Naive thymus-derived CD4-positive, alpha-beta T cell (primary cell): ENCODE results near the gene QPCTL. TPM values are rescaled to one million over a fixed set of nuclear protein-coding genes. Genes with fewer than 3 reads are reported as not detected.
A peak's percentile ranks its signal among the peaks of the same experiment; 100 is the strongest.

ENCODE experiments used
- ATAC-seq: fragments of 150-1000 bp; cut with Tn5 transposase; 2 replicates; pipeline ENCODE4 v1.10.0; 2021; ENCODE audit warnings: mild to moderate bottlenecking, moderate library complexity
- CTCF ChIA-PET: fragments of 350-600 bp; sonication (Branson Sonifier 250); formaldehyde crosslinking; loops from one replicate; lab custom pipeline; 2021; ENCODE audit warnings: antibody characterized with exemption; lab: Charles Lee
- POLR2A ChIA-PET: fragments of 350-600 bp; sonication (Branson Sonifier 250); formaldehyde crosslinking; loops from one replicate; lab custom pipeline; 2021; ENCODE audit warnings: antibody characterized with exemption, inconsistent platforms; lab: Charles Lee
- DNase-seq, 9 donors: peaks; one replicate each; pipeline versions ENCODE4 v3.0.0 to v3.0.0-alpha.2; 2020 to 2022; ENCODE audit warnings: mixed read lengths in 1 of 9
- H3K27ac ChIP-seq: one replicate; pipeline ENCODE4 v1.7.0; 2013; ENCODE audit warnings: mild to moderate bottlenecking, low read depth, low read length, moderate library complexity
- H3K27me3 ChIP-seq, 2 donors: one replicate each; pipeline ENCODE4 v1.7.0; 2013; ENCODE audit warnings: low read length in 2 of 2, mild to moderate bottlenecking in 2 of 2, moderate library complexity in 2 of 2; ENCODE audit not compliant: control insufficient read depth in 2 of 2, insufficient read depth in 2 of 2
- H3K36me3 ChIP-seq, 3 experiments: 1 replicate in 2 of 3; 2 replicates in 1 of 3; pipeline ENCODE4 v1.7.0; 2013; ENCODE audit warnings: low read length in 3 of 3, mild to moderate bottlenecking in 3 of 3, moderate library complexity in 1 of 3; ENCODE audit not compliant: insufficient read depth in 3 of 3, control insufficient read depth in 2 of 3
- H3K4me1 ChIP-seq, 2 donors: one replicate each; pipeline ENCODE4 v1.7.0; 2013; ENCODE audit warnings: low read length in 2 of 2, mild to moderate bottlenecking in 2 of 2, moderate library complexity in 1 of 2; ENCODE audit not compliant: control insufficient read depth in 2 of 2, insufficient read depth in 2 of 2
- H3K4me3 ChIP-seq: 2 replicates; pipeline ENCODE4 v1.7.0; 2013; ENCODE audit warnings: mild to moderate bottlenecking, low read length
- H3K9me3 ChIP-seq, 3 experiments: 1 replicate in 2 of 3; 2 replicates in 1 of 3; pipeline ENCODE4 v1.7.0; 2013; ENCODE audit warnings: low read length in 3 of 3; ENCODE audit not compliant: control insufficient read depth in 2 of 3
- H3K27ac Mint-ChIP-seq, 9 donors: one replicate each; pipeline ENCODE4 v1.8.0; 2020 to 2022; ENCODE audit warnings: mixed read lengths in 9 of 9, mild to moderate bottlenecking in 8 of 9, moderate library complexity in 5 of 9, inconsistent platforms in 2 of 9
- H3K27me3 Mint-ChIP-seq, 5 donors: one replicate each; pipeline ENCODE4 v1.8.0; 2021 to 2022; ENCODE audit warnings: mixed read lengths in 5 of 5, mild to moderate bottlenecking in 1 of 5
- H3K36me3 Mint-ChIP-seq, 5 donors: one replicate each; pipeline ENCODE4 v1.8.0; 2020 to 2022; ENCODE audit warnings: mixed read lengths in 5 of 5, mild to moderate bottlenecking in 3 of 5, inconsistent platforms in 1 of 5
- H3K4me1 Mint-ChIP-seq, 7 donors: one replicate each; pipeline ENCODE4 v1.8.0; 2020 to 2022; ENCODE audit warnings: mixed read lengths in 7 of 7, mild to moderate bottlenecking in 3 of 7, inconsistent platforms in 1 of 7
- H3K4me3 Mint-ChIP-seq, 10 donors: one replicate each; pipeline ENCODE4 v1.8.0; 2020 to 2022; ENCODE audit warnings: mild to moderate bottlenecking in 10 of 10, mixed read lengths in 10 of 10, moderate library complexity in 6 of 10, inconsistent platforms in 2 of 10
- H3K9me3 Mint-ChIP-seq, 11 donors: one replicate each; pipeline ENCODE4 v1.8.0; 2020 to 2022; ENCODE audit warnings: mixed read lengths in 11 of 11, mild to moderate bottlenecking in 4 of 11, inconsistent platforms in 1 of 11, moderate library complexity in 1 of 11
- intact Hi-C, 2 donors: fragments of 100-400 bp; cut with micrococcal nuclease; formaldehyde crosslinking; loops; one replicate each; pipeline ENCODE4 v1.15.1; 2023
- polyA plus RNA-seq, 2 donors: library from polyadenylated mRNA; unstranded; fragments of 300-500 nt; fragmentation: Illumina TruSeq; gene quantifications; one replicate each; pipeline ENCODE4 v1.2.3, GENCODE V29; 2021
- total RNA-seq, 6 experiments: library from RNA in 5 of 6; stranded (reverse) in 5 of 6; gene quantifications; 1 replicate in 5 of 6; 2 replicates in 1 of 6; pipeline ENCODE4 v1.2.3 and lab custom pipeline; 2021 to 2026

Gene QPCTL
- total and polyA plus RNA-seq, 7 experiments from 2014 or later, result 1.2 to 8.9 (median 7.0) TPM

DNA sequence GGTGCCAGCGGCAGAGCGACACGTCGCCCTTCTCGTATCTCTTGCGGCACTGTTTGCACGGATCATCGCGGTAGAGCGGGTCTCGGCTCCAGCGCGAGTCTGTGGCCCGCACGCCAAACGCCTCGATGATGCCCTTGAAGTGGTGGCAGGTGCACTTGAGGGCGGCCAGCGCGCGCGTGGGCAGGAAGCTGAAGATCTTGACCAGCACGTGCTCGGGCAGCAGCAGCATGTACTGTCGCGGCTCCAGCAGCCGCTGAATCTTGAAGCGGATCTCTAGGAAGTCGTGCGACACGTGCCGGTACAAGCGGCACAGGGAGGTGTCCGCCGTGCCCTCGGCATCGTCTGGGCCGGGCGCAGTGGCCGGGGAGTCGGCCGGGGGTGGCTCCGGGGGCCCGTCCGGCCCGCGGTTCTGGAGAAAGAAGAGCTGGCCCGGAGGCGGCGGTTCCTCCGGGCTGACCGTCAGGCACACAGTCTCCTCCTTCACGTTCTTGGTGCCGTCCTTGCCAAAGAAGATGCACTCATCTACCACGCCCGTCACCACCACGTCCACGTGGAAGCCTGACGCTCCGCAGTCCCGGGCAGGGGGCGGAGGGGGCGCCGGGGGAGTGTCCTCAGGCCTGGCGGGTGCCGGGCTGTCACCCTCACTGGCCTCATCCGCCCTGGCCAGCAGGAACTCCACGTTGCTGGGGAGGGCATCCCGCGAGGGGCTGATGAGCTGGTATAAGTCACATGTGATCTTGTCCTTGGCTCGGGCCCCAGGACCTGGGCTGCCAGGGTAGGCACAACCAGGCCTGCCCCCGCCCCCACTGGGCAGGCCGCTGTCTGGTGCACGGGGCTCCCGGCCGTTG is 19.6 kb downstream of the QPCTL start:
- intact Hi-C loops, result loop anchor here in 1 of 2 donors (10.0 kb wide), 1 partner anchor 1563 kb away; the partner anchor contains the start of gene INAFM1
- ChIA-PET CTCF (interaction anchor here (0.6 kb wide), 1 partner anchor 7 kb away, joined by 3 read pairs; no protein-coding TSS in a partner anchor), POLR2A (interaction anchor here (1.0 kb wide), 1 partner anchor 16 kb away, joined by 3 read pairs; no protein-coding TSS in a partner anchor)

GRCh38 chr19:45712699-45713067 is 20.2 kb downstream of the QPCTL start:
- no peak for DNase-seq
- intact Hi-C loops, result loop anchor here in 1 of 2 donors (10.0 kb wide), 1 partner anchor 1562 kb away; the partner anchor contains the start of gene INAFM1
- Histone ChIP-seq H3K36me3 (peaks cover 0 to 28% (median 0%) of the 10 kb centered on the region in 3 experiments), H3K4me1 (peaks cover 7 to 16% of the 10 kb centered on the region in 2 donors), H3K4me3 (no peak overlapping the region), H3K27me3 (no peaks in the 10 kb centered on the region), H3K9me3 (no peaks in the 10 kb centered on the region), H3K27ac (no peak overlapping the region)
- H3K27me3 Mint-ChIP-seq, result no peaks in the 10 kb centered on the region
- ChIA-PET POLR2A (interaction anchor here (1.0 kb wide), 1 partner anchor 17 kb away, joined by 3 read pairs; no protein-coding TSS in a partner anchor), CTCF (interaction anchor here (0.6 kb wide), 1 partner anchor 8 kb away, joined by 3 read pairs; no protein-coding TSS in a partner anchor)
- no peaks in the 10 kb centered on the region for H3K9me3 Mint-ChIP-seq
- ATAC-seq, result no peak
- H3K4me3 Mint-ChIP-seq, result no peak overlapping the region
- H3K36me3 Mint-ChIP-seq, result peaks cover 0 to 9% (median 3%) of the 10 kb centered on the region in 5 donors
- peaks cover 26 to 56% (median 34%) of the 10 kb centered on the region in 7 donors for H3K4me1 Mint-ChIP-seq
- no peak overlapping the region for H3K27ac Mint-ChIP-seq

More for the DNA sequence above, 19.6 kb downstream of the QPCTL start:
- Histone ChIP-seq H3K9me3 (no peaks in the 10 kb centered on the region), H3K27ac (no peak overlapping the region), H3K36me3 (peaks cover 0 to 28% (median 0%) of the 10 kb centered on the region in 3 experiments), H3K27me3 (no peaks in the 10 kb centered on the region), H3K4me1 (peaks cover 7 to 16% of the 10 kb centered on the region in 2 donors), H3K4me3 (no peak overlapping the region)
- H3K27me3 Mint-ChIP-seq, result no peaks in the 10 kb centered on the region
- no peak overlapping the region for H3K4me3 Mint-ChIP-seq
- DNase-seq (no peak), ATAC-seq (no peak)
- no peak overlapping the region for H3K27ac Mint-ChIP-seq
- H3K4me1 Mint-ChIP-seq, result peaks cover 22 to 55% (median 30%) of the 10 kb centered on the region in 7 donors
- H3K9me3 Mint-ChIP-seq, result no peaks in the 10 kb centered on the region
- peaks cover 0 to 7% (median 3%) of the 10 kb centered on the region in 5 donors for H3K36me3 Mint-ChIP-seq

GRCh38 chr19:45713141-45713540 is 20.7 kb downstream of the QPCTL start:
- ATAC-seq (no peak), DNase-seq (no peak)
- no peaks in the 10 kb centered on the region for H3K27me3 Mint-ChIP-seq
- no peak overlapping the region for H3K27ac Mint-ChIP-seq
- H3K27me3 ChIP-seq, result no peaks in the 10 kb centered on the region
- H3K4me3 ChIP-seq, result no peak overlapping the region
- CTCF ChIA-PET, result interaction anchor here (0.6 to 1.2 kb wide), 3 partner anchors 9 to 85 kb away, joined by 3 to 6 read pairs (median 5); no protein-coding TSS in a partner anchor
- H3K4me1 Mint-ChIP-seq, result peaks cover 26 to 57% (median 37%) of the 10 kb centered on the region in 7 donors
- no peaks in the 10 kb centered on the region for H3K9me3 ChIP-seq
- no peaks in the 10 kb centered on the region for H3K9me3 Mint-ChIP-seq
- H3K27ac ChIP-seq, result no peak overlapping the region
- POLR2A ChIA-PET, result interaction anchor here (1.4 kb wide), 1 partner anchor 32 kb away, joined by 3 read pairs; no protein-coding TSS in a partner anchor
- peaks cover 0 to 28% (median 0%) of the 10 kb centered on the region in 3 experiments for H3K36me3 ChIP-seq
- intact Hi-C loops, result loop anchor here in 1 of 2 donors (10.0 kb wide), 1 partner anchor 1562 kb away; the partner anchor contains the start of gene INAFM1
- peaks cover 12 to 21% of the 10 kb centered on the region in 2 donors for H3K4me1 ChIP-seq
- H3K36me3 Mint-ChIP-seq, result peaks cover 0 to 9% (median 3%) of the 10 kb centered on the region in 5 donors
- H3K4me3 Mint-ChIP-seq, result no peak overlapping the region

DNA sequence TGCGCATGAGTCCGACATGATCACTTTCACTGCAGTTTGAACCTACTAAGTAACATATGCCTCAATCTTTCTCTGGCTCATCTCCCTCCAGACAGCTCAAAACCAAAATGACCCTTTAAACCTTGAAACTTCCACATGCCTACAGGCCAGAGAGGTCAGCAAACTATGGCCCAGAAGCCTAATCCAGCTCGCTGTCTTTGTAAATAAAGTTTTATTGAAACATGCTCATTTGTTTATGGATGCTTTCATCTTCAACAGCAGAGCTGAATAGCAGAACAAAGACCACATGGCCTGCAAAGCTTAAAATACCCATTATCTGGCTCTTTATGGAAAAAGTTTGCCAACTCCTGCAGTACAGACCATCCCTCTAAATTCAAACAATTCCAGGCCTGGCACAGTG is 22.7 kb downstream of the QPCTL start:
- H3K27ac ChIP-seq, result no peak overlapping the region
- ATAC-seq, result no peak
- H3K27me3 ChIP-seq, result no peaks in the 10 kb centered on the region
- Mint-ChIP-seq H3K9me3 (no peaks in the 10 kb centered on the region), H3K36me3 (peaks cover 0 to 16% (median 8%) of the 10 kb centered on the region in 5 donors), H3K4me3 (peak overlapping the region in 7 of 10 donors; percentile 5 to 95 (median 25)), H3K27ac (peak overlapping the region in 6 of 9 donors; percentile 19 to 91 (median 33)), H3K27me3 (no peaks in the 10 kb centered on the region), H3K4me1 (peaks cover 33 to 63% (median 44%) of the 10 kb centered on the region in 7 donors)
- no peak overlapping the region for H3K4me3 ChIP-seq
- no peak for DNase-seq
- ChIA-PET CTCF (interaction anchor here (1.2 to 4.7 kb wide), 2 partner anchors 22 to 64 kb away, joined by 3 to 33 read pairs; partner anchors contain the start of genes QPCTL and SNRPD2), POLR2A (interaction anchor here (0.6 to 1.1 kb wide), 5 partner anchors 10 to 54 kb away, joined by 3 to 9 read pairs (median 4); no protein-coding TSS in a partner anchor)
- peaks cover 0 to 28% (median 0%) of the 10 kb centered on the region in 3 experiments for H3K36me3 ChIP-seq
- H3K9me3 ChIP-seq, result no peaks in the 10 kb centered on the region
- H3K4me1 ChIP-seq, result peaks cover 17 to 26% of the 10 kb centered on the region in 2 donors
- intact Hi-C loops, result loop anchor here (5.0 to 10.0 kb wide), 2 partner anchors 52 to 1560 kb away; partner anchors contain the start of genes INAFM1 (in 1 of the 2) and SIX5 (in 1 of the 2)

- peak in 5 of 9 donors; percentile 25 to 43 (median 26) for DNase-seq
- intact Hi-C loops, result loop anchor here (1.0 to 10.0 kb wide), 17 partner anchors 14 to 1558 kb away; partner anchors contain the start of genes CCDC61 (in 2 of the 2), FBXO46 (in 2 of the 2), IRF2BP1 (in 2 of the 2) and OPA3 (in 2 of the 2)
- H3K27me3 ChIP-seq, result no peaks in the 10 kb centered on the region
- Mint-ChIP-seq H3K36me3 (peaks cover 0 to 20% (median 8%) of the 10 kb centered on the region in 5 donors), H3K4me1 (peaks cover 26 to 52% (median 38%) of the 10 kb centered on the region in 7 donors), H3K4me3 (peak overlapping the region; percentile 89 to 99 (median 95)), H3K27me3 (no peaks in the 10 kb centered on the region), H3K9me3 (no peaks in the 10 kb centered on the region), H3K27ac (peak overlapping the region; percentile 88 to 97 (median 96))
- peaks cover 0 to 23% (median 0%) of the 10 kb centered on the region in 3 experiments for H3K36me3 ChIP-seq
- CTCF ChIA-PET, result interaction anchor here (0.8 to 4.7 kb wide), 6 partner anchors 14 to 231 kb away, joined by 3 to 33 read pairs (median 6); partner anchors contain the start of genes FBXO46, QPCTL, SIX5 and SNRPD2
- H3K4me1 ChIP-seq, result peaks cover 17 to 26% of the 10 kb centered on the region in 2 donors
- POLR2A ChIA-PET, result interaction anchor here (0.6 to 5.1 kb wide), 13 partner anchors 9 to 311 kb away, joined by 3 to 29 read pairs (median 6); partner anchors contain the start of genes DMWD, FBXO46, IRF2BP1 and MYPOP
- H3K4me3 ChIP-seq, result peak overlapping the region; percentile 80
- no peak for ATAC-seq
- peak overlapping the region; percentile 89 for H3K27ac ChIP-seq
- no peaks in the 10 kb centered on the region for H3K9me3 ChIP-seq
Measured at GRCh38 chr19:45716359-45717130, 24.1 kb downstream of the QPCTL start.
